GM21737 (cell line): ENCODE data around the gene FAM117A.
A peak's percentile ranks its signal among the peaks of the same experiment; 100 is the strongest.
"Not testable (repeated sequence)": the region's sequence is repeated elsewhere in the genome, so short reads cannot be mapped to it uniquely, and the experiment has no call there.

Experiments used
- ATAC-seq: cut with Tn5 transposase; IDR thresholded peaks from one replicate; pipeline ENCODE4 v1.9.1; 2021; ENCODE audit warnings: mild to moderate bottlenecking, moderate library complexity; ENCODE audit not compliant: unreplicated experiment

The FAM117A gene

DNA sequence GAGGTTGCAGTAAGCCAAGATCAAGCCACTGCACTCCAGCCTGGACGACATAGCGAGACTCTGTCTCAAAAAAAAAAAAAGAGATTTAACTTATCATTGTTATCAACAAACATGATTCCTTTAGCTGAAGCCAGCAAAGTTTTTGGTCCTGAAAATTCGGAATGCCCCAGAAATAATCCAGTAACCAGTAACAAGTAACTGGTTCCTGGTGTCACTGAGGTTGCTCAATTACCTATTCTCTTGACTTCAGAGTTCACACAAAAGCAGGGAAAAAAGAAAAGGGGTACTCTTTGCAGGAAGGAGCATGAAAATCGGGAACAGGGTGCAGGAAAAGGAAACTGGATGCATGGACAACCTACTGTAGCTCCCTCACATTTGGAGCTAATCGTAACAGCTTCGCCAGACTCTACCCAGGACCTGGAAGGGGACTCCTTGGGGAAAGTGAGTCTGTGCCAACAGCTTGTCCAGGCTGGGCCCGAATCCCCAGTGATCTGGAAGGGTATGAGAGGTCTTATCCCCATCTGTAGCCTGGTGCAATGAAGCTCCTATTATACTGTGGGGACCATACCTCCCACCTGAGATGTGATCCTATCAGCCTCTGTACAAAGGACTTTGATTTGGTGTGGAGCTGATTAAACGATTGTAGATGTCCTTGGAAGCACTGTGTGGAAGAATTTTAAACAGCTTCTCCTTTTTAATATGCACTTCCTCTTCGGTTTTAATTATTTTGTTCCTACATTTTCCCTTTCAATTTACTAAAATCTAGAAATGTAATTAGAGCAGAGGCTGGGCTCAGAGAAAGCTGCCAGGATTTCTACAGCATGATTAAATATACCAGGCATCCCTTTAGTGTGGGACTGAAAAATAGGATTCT is 82.6 kb downstream of the FAM117A start:
- ATAC-seq: no peak

DNA sequence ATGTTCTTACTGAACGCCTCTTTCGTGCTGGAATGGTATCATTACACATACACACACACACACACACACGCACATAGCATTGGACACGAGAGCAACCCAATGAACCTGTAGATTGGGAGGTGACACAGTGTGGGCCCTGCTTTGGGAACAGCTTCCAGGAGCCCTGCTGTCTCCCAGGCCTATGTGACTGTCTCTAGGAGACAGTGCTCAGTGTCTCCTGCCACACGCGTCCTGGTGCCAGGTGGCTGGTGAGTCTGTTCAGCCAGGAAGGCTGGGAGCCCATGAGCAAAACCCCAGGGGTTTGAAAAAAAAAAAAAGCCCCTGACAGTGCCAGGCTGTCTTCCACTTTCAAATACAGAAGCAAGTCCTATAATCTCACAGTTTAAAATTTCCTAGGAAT is 83.6 kb downstream of the FAM117A start:
- ATAC-seq: no peak

GRCh38 chr17:49677933-49678847 is 85.7 kb downstream of the FAM117A start, which contains the start of gene SPOP:
Gene SPOP, minus strand, starts transcription at chr17:49678097. Its CDS starts 55,287 bp downstream, at chr17:49622810.
- ATAC-seq: peak; percentile 84

- ATAC-seq: peak; percentile 37
Observed at GRCh38 chr17:49677134-49677932, 86.6 kb downstream of the FAM117A start.

DNA sequence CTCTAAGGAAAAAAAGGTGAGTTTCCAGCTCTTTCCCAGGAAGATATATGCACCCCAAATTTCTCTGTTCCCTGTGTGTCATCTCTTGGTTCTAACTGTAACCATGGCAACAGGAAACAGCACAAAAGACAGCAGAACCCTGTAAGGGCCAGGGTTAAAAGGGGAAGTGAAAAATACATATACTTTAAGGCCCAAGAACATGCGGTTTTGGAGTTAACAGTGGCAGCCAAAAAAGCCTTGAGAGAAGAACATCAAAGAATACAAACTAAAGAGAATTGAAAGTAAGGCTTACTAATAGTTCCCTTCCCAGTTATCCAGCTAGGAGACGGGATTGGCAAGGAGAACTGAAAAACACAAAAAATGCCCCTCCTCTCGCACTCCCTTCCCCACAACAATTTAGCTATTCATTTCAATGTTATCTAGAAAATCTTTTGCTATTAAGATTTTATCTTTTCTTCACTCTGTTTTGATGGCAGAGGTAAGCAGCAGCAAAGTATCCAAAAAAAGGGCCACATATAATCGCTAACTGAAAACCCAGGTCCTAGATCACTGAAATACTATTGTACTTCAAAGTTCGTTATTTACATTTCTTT is 87.6 kb downstream of the FAM117A start:
- peak; percentile 56 for ATAC-seq

- no peak for ATAC-seq
Observed at GRCh38 chr17:49674507-49674906, 89.4 kb downstream of the FAM117A start.

DNA sequence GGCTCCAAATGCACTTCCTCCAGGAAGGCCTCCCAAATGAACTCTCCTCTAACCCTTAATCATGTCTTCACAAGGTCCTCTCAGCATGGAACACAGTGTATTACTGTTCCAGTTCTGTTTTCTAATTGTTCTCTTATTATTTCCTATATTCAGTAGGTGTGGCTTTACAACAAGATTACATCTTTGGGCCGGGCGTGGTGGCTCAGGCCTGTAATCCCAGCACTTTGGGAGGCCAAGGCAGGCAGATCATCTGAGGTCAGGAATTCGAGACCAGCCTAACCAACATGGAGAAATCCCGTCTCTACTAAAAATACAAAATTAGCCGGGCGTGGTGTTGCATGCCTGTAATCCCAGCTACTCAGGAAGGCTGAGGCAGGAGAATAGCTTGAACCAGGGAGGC is 90.3 kb downstream of the FAM117A start:
- not testable (repeated sequence) for ATAC-seq

GRCh38 chr17:49670641-49671040 is 93.3 kb downstream of the FAM117A start:
- ATAC-seq: no peak

- no peak for ATAC-seq
Observed at GRCh38 chr17:49670002-49670401, 93.9 kb downstream of the FAM117A start.

DNA sequence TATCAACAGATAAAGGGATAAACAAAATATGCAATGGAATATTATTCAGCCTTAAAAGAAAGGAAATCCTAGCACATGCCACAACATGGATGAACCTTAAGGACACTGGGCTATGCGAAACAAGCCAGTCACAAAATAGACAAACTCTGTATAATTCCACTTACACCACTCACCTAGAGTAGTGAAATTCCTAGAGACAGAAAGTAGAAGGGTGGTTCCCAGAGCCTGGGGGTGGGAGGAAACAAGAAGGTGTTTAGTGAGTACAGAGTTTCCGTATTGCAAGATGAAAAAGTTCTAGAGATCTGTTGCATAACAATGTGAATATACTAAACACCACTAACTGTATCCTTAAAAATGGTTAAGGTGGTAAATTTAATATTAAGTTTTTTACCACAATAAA is 96.1 kb downstream of the FAM117A start:
- ATAC-seq: no peak

DNA sequence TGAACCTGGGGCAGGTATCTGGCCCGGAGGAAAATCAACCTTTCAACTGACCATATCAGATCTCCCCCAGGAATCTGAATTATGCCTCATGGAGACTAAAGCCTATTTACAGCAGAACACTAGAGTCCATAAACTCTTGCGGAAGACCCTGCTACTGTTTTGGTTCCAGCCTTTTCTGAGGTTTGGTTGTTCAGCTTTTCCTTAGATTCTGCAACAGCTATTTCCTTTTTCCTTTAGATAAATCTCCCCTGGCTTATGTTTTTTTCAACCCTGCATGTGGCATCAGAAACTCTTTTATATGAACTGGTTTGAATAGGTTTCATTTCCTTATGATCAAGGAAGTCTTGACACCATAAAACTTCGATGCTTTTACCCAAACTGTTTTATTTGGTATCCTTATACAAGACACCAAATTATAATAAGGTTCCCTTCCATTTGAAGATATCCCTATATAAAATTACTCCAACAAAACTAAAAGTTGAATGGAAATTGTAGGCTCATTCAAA is 99.2 kb downstream of the FAM117A start:
- ATAC-seq: no peak
